HG03060 (cell line): ENCODE results near the gene POU2F3.
A peak's percentile ranks its signal among the peaks of the same experiment; 100 is the strongest.
"Not testable (repeated sequence)": the region's sequence is repeated elsewhere in the genome, so short reads cannot be mapped to it uniquely, and the experiment has no call there.

Experiments
- ATAC-seq: cut with Tn5 transposase; IDR thresholded peaks from one replicate; pipeline ENCODE4 v1.9.1; 2021; ENCODE audit warnings: low read depth, moderate number of reproducible peaks; ENCODE audit not compliant: unreplicated experiment

Gene POU2F3

DNA sequence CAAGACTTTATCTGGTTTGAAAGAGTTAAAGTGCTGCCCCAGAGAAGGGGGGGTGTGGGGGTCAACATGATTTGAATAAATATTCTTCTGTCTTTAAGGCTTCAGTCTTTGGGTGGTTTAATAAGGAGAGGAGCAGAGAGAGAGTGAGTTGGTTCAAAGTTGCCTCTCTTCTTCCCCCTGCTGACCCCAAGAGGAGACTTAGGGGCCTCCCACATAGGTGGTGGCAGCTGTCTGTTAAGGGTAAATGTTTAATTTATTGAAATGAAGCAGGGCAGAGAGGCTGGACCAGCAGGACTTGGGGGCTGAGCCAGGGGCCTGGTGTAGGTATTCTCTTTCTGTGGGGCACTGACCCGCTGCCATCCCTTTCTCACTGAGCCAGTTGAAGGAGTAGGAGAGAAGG lies 5.5 kb downstream of the POU2F3 start:
- ATAC-seq: no peak

DNA sequence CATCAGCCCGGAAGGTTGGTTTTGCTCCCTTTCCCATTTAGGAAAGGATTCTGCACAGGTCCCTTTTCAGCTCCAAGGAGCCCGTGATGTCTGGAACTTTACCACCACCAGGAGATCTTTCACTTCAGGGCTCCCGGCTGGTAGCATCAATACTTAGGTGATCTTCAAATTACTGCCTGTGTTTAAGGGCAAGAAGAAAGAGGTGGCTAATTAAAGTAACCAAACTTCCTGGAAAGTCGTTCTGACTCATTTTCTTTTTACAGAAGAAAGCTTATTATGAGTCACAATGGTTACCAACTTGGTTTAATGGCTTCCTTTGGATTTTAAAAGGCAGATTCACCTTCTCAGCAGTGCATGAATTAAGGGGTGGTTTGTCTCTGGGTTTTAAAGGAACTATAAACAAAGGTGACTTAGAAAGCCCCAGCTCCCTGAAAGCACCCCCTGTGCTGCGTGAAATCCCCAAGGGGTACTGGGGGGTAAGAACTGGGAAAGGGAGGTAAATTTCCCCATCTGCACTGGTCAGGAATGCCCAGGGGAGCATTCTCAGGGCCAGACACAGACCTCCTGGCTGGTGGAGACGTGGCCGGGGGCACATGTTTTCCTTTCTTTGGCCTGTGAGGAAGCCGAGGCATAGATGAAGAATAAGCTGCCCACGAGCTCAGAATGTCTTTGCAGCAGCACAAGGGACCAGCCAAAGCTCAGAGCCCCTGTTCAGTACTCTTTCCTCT lies 8.8 kb downstream of the POU2F3 start:
- peak; percentile 79 for ATAC-seq

GRCh38 chr11:120249279-120250262 lies 9.6 kb downstream of the POU2F3 start:
- no peak for ATAC-seq

DNA sequence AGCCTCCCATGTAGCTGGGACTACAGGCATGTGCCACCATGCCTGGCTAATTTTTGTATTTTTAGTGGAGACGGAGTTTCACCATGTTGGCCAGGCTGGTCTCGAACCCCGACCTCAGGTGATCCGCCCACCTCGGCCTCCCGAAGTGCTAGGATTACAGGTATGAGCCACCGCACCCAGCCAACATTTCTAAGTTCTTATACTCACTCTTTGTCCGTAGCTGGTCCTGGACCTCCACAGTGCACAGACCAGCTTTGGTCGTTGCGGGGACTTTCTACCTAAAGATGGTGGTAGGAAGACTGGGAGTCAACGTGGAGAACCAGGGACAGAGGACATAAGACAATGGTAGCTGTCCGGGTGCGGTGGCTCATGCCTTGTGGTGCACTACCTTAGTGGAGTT lies 13.4 kb downstream of the POU2F3 start:
- ATAC-seq: not testable (repeated sequence)

DNA sequence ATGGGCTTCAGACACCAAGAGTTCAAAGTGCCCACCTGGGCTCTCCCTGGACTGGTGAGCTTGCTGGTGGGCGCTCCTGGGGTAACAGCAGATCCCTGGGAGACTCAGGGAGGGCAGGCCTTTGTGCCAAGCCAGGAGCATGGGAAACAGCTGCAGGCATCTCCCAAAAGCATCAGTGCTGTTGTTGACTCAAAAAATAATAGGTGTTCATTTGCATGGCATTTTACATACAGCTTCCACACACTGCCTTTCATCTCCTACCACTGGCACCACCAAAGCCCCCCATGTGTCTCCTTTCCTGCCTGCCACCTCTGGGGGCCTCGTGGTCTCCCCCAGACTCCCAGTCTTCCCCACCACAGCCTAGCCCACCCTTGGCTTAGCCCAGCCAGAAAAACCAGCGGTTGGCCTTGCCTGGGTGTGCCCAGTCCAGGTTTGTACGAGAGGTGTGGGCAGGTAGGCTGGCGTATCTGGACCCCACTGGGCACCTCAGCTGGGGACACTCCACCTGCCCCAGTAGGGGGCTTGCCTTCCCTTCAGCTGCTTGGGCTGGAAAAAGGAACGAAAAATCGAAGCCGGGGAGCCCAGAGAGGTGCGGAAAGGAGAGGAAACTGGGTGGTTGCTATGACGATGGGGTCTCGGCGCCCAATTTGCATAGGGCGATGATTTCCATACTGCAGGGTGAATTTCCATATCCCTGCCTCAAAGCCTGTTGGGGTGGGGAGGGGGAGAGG lies 15.0 kb downstream of the POU2F3 start:
- no peak for ATAC-seq

- no peak for ATAC-seq
Observed at GRCh38 chr11:120255519-120255866, 15.6 kb downstream of the POU2F3 start.

DNA sequence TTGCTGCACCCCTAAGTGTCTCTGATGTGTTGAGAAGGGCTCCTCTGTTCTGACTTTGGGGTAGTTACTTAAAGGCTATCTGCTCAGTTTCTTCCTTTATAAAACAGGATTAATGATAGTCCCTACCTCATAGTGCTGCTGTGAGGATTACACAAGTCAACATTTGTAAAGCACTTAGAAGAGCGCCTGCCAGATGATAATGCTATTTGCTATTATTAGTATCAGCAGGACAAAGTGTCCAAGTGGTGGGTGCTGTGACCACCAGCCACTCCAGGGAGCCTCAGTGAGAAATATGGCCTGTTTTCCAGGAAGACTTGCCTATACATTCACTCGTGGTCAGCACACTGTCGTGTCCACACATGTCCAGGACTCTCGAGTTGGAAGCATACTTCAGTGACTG lies 16.2 kb downstream of the POU2F3 start:
- no peak for ATAC-seq

- no peak for ATAC-seq
Observed at GRCh38 chr11:120256779-120257178, 16.8 kb downstream of the POU2F3 start.

DNA sequence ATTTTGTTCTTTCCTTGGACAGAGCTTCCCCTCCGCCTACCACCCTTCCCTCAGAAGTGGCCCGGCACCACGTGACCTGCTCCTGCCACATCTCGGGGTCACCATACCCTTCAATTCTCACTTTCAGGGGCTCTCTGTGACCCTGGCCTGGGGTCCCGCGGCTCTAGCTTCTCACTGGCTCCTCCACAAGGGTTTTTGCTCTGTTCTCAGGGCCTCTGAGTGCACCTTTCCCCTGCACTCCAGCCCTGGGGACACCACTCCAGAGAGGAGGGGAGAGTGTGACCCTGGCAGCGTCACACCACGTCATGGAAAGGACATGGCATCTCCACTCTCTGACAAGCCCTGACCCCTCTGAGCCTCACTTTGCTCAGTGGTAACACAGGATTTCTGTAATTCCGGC lies 17.4 kb downstream of the POU2F3 start:
- no peak for ATAC-seq

DNA sequence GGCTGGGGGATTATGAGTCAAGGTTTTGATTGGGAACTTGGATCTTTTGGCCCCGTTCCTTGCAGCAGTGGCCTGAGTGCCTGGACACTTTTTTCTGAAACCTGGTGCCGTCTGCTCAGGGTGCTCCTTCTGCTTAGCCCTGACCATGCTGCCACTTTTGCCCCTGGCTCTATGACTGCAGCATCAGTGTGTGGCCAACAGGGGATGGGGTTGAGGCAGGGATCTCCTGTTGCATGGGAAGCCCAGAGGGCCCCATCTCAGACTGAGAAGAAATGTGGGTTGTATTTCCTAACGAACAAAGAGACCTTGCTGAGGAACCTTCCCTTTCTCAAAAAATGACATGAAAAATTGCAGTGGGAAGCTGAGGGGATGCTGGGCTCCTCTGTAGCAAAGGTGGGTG lies 18.7 kb downstream of the POU2F3 start:
- no peak for ATAC-seq

DNA sequence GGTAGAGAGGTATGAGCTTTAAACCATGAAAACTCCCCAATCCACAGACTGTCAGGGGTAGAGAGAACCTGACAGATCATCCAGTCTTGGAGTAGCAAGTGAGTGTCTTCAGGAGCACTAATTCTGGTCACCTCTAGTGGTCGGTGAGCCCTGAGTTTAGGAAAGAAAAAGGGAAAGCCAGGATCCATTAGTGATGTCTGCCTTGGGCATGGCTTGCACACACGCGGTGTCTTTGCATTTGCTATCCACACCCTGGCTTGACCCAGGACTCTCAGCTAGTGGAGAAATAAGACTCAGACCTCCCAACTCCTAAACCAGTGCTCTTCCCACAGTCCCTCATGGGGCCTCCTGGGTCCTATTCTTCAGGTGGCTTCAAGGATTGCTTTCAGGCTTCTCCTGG lies 19.3 kb downstream of the POU2F3 start:
- ATAC-seq: no peak

- no peak for ATAC-seq
Observed at GRCh38 chr11:120259988-120260565, 20.1 kb downstream of the POU2F3 start.

- ATAC-seq: no peak
Observed at GRCh38 chr11:120260616-120261015, 20.7 kb downstream of the POU2F3 start.

GRCh38 chr11:120261321-120261720 lies 21.4 kb downstream of the POU2F3 start:
- ATAC-seq: no peak

DNA sequence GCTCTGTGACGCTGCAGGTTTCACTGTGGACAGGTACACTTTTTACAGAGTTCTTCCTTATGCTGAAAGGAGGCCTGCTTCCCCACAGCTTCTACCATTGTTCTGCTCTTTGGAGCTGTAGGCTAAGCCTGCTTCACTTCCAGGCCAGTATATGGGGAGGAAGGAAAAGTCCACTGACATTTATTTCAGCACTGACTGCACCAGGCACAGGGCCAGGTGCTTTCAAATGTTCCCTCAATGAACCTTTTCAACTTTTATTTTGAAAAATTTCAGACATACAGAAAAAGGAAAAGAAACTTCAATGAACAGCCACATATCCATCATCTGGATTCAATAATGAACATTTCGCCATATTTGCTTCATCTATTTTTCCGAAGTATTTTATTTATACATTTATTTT lies 22.0 kb downstream of the POU2F3 start:
- no peak for ATAC-seq

- no peak for ATAC-seq
Observed at GRCh38 chr11:120267319-120267718, 27.4 kb downstream of the POU2F3 start.

GRCh38 chr11:120268686-120269085 lies 28.7 kb downstream of the POU2F3 start:
- no peak for ATAC-seq

- ATAC-seq: no peak
Observed at GRCh38 chr11:120270386-120270785, 30.4 kb downstream of the POU2F3 start.

- ATAC-seq: no peak
Observed at GRCh38 chr11:120271672-120272071, 31.7 kb downstream of the POU2F3 start.

GRCh38 chr11:120272303-120272702 lies 32.4 kb downstream of the POU2F3 start:
- ATAC-seq: no peak

GRCh38 chr11:120273432-120273831 lies 33.5 kb downstream of the POU2F3 start:
- no peak for ATAC-seq
